DOHH2 (cell line): ENCODE results near the gene LENG9.
"Not testable (repeated sequence)": the region's sequence is repeated elsewhere in the genome, so short reads cannot be mapped to it uniquely, and the experiment has no call there.

ENCODE experiments used
- H3F3A ChIP-seq: fragments of 200-600 bp; sonication (generic), shearing (Covaris generic); 2 replicates; pipeline ENCODE4 v1.6.0; 2016; ENCODE audit warnings: antibody characterized with exemption, mild to moderate bottlenecking; ENCODE audit not compliant: control insufficient read depth, insufficient read depth
- H3K27ac ChIP-seq: fragments of 200-600 bp; sonication (generic); 2 replicates; pipeline ENCODE4 v1.5.1; 2014; ENCODE audit warnings: low read depth, mild to moderate bottlenecking, low read length, moderate library complexity
- H3K27me3 ChIP-seq: fragments of 200-600 bp; sonication (generic); 2 replicates; pipeline ENCODE4 v1.6.1; 2014; ENCODE audit warnings: mild to moderate bottlenecking, low read length, mixed read lengths; ENCODE audit not compliant: control insufficient read depth
- H3K36me3 ChIP-seq: fragments of 200-600 bp; sonication (generic); 2 replicates; pipeline ENCODE4 v1.6.1; 2014; ENCODE audit warnings: mild to moderate bottlenecking, low read length, moderate library complexity, mixed read lengths; ENCODE audit not compliant: control insufficient read depth
- H3K4me1 ChIP-seq: fragments of 200-600 bp; sonication (generic); 2 replicates; pipeline ENCODE4 v1.6.1; 2014; ENCODE audit warnings: mild to moderate bottlenecking, low read length, mixed read lengths; ENCODE audit not compliant: control insufficient read depth
- H3K4me2 ChIP-seq: fragments of 200-600 bp; sonication (generic); 2 replicates; pipeline ENCODE4 v1.6.0; 2014; ENCODE audit warnings: mild to moderate bottlenecking, low read length, moderate library complexity
- H3K4me3 ChIP-seq: fragments of 200-600 bp; sonication (generic); 2 replicates; pipeline ENCODE4 v1.5.1; 2014; ENCODE audit warnings: mild to moderate bottlenecking, low read length, mixed read lengths
- H3K79me2 ChIP-seq: fragments of 200-600 bp; sonication (generic); 2 replicates; pipeline ENCODE4 v1.6.1; 2014; ENCODE audit warnings: mild to moderate bottlenecking, low read length, mixed read lengths; ENCODE audit not compliant: control insufficient read depth
- H3K9me2 ChIP-seq: fragments of 200-600 bp; sonication (generic); replicated peaks from 2 replicates; pipeline ENCODE4 v1.6.1; 2014; ENCODE audit warnings: mild to moderate bottlenecking, low read length, mixed read lengths; ENCODE audit not compliant: control insufficient read depth
- H3K9me3 ChIP-seq: fragments of 200-600 bp; sonication (generic); 2 replicates; pipeline ENCODE4 v1.6.1; 2014; ENCODE audit warnings: antibody characterized with exemption, low read length, mixed read lengths; ENCODE audit not compliant: control insufficient read depth, insufficient read depth
- H4K20me1 ChIP-seq: fragments of 200-600 bp; sonication (generic); 2 replicates; pipeline ENCODE4 v1.6.0; 2014; ENCODE audit warnings: low read depth, mild to moderate bottlenecking, antibody characterized with exemption, low read length, moderate library complexity; ENCODE audit not compliant: control insufficient read depth, insufficient read depth
- EZH2phosphoT487 ChIP-seq: fragments of 200-600 bp; sonication (generic); IDR thresholded peaks from 2 replicates; pipeline ENCODE4 v1.6.1; 2017; ENCODE audit warnings: borderline replicate concordance, mild to moderate bottlenecking, antibody characterized with exemption, low read length, moderate library complexity, mixed read lengths
- TF ChIP-seq, protein P1 (sequence below): fragments of 200-600 bp; sonication (generic); IDR thresholded peaks from one replicate; pipeline ENCODE4 v1.5.1; 2014; ENCODE audit warnings: antibody characterized with exemption, mild to moderate bottlenecking, low read depth, low read length; ENCODE audit not compliant: poor library complexity, severe bottlenecking

LENG9 gene

DNA sequence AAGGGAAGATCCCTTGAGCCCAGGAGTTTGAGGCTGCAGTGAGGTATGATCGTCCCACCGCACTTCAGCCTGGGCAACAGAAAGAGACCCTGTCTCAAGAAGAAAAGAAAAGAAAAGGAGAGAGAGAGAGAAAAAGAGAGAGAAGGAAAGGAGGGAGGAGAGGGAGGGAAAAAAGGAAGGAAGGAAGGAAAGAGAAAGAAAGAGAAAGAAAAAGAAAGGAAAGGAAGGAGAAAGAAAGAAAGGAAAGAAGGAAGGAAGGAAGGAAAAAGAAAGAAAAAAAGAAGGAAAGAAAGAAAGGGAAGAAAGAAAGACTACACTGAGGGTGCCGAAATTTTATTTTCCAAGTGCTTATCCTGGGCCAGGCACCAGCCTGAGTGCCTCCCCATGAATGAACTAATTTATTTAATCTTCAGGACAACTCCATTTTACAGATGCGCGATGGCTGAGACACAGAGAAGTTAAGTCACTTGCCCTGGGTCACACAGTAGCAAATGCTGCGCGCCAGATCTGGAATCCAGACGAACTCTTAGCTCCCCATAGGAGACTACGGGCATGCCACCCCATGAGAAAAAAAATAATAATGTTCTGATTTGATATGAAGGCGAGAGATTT, 6.8 kb upstream of the LENG9 start:
- Histone ChIP-seq H3K79me2 (no peaks in the 10 kb centered on the region), H3K27ac (no peak overlapping the region), H3K4me1 (peaks cover 6% of the 10 kb centered on the region), H3K4me3 (no peak overlapping the region), H3K9me3 (no peaks in the 10 kb centered on the region), H3K4me2 (no peak overlapping the region), H3K27me3 (peaks cover 30% of the 10 kb centered on the region), H3F3A (no peaks in the 10 kb centered on the region), H3K9me2 (no peaks in the 10 kb centered on the region), H3K36me3 (no peaks in the 10 kb centered on the region), H4K20me1 (no peaks in the 10 kb centered on the region)
- TF ChIP-seq, protein P1, sequence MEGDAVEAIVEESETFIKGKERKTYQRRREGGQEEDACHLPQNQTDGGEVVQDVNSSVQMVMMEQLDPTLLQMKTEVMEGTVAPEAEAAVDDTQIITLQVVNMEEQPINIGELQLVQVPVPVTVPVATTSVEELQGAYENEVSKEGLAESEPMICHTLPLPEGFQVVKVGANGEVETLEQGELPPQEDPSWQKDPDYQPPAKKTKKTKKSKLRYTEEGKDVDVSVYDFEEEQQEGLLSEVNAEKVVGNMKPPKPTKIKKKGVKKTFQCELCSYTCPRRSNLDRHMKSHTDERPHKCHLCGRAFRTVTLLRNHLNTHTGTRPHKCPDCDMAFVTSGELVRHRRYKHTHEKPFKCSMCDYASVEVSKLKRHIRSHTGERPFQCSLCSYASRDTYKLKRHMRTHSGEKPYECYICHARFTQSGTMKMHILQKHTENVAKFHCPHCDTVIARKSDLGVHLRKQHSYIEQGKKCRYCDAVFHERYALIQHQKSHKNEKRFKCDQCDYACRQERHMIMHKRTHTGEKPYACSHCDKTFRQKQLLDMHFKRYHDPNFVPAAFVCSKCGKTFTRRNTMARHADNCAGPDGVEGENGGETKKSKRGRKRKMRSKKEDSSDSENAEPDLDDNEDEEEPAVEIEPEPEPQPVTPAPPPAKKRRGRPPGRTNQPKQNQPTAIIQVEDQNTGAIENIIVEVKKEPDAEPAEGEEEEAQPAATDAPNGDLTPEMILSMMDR = no peak
- no peak for TF ChIP-seq EZH2phosphoT487

GRCh38 chr19:54469496-54469934, 5.9 kb upstream of the LENG9 start:
- Histone ChIP-seq H3K4me3 (no peak overlapping the region), H3K9me3 (no peaks in the 10 kb centered on the region), H3K4me1 (peaks cover 9% of the 10 kb centered on the region), H3K79me2 (no peaks in the 10 kb centered on the region), H3K27ac (no peak overlapping the region), H3K9me2 (no peaks in the 10 kb centered on the region), H3K4me2 (no peak overlapping the region), H3F3A (0 out of 2 replicates have a peak, but pooled peaks cover under 1% of the 10 kb centered on the region), H3K36me3 (no peaks in the 10 kb centered on the region), H4K20me1 (no peaks in the 10 kb centered on the region), H3K27me3 (peaks cover 30% of the 10 kb centered on the region)
- TF ChIP-seq, protein P1 = no peak
- TF ChIP-seq EZH2phosphoT487 = no peak

GRCh38 chr19:54466110-54466480, 2.5 kb upstream of the LENG9 start:
- peaks cover 13% of the 10 kb centered on the region for H3K79me2 ChIP-seq
- H3F3A ChIP-seq, H4K20me1 ChIP-seq, H3K9me3 ChIP-seq, H3K9me2 ChIP-seq, H3K27ac ChIP-seq, H3K4me2 ChIP-seq, H3K4me3 ChIP-seq: not testable (repeated sequence)
- H3K4me1 ChIP-seq = peaks cover 30% of the 10 kb centered on the region
- H3K36me3 ChIP-seq = peaks cover 13% of the 10 kb centered on the region
- peaks cover 18% of the 10 kb centered on the region for H3K27me3 ChIP-seq

DNA sequence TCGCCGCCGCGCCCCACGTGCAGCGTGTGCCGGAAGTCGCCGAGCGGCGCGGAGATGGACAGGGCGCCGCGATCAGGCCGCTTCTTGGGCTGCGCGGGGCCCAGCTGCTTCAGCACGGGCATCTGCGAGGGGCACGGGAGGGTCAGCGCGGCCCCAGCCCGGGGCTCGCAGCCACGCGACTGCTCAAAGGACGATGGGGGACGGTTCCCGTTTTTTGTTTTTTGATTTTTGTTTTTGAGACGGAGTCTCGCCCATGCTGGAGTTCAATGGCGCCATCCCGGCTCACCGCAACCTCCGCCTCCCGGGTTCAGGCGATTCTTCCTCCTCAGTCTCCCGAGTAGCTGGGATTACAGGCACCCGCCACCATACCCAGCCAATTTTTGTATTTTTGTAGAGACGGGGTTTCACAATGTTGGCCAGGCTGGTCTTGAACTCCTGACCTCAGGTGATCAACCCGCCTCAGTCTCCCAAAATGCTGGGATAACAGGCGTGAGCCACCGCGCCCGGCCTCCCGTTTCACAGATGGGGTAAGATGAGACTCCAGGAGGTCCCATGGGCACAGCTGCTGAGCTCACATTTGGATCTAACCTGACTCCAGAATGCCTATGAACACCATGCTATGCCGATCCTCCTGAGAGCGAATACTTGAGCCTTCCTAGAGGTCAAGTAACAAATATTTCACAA, 2.0 kb upstream of the LENG9 start:
- no peaks in the 10 kb centered on the region for H3K9me2 ChIP-seq
- peaks cover 6% of the 10 kb centered on the region; the same call in 1 of the 2 replicates for H3F3A ChIP-seq
- no peaks in the 10 kb centered on the region for H4K20me1 ChIP-seq
- peaks cover 18% of the 10 kb centered on the region for H3K36me3 ChIP-seq
- TF ChIP-seq, protein P1 = no peak
- no peak for TF ChIP-seq EZH2phosphoT487
- H3K27me3 ChIP-seq = peaks cover 13% of the 10 kb centered on the region
- H3K27ac ChIP-seq = no peak overlapping the region
- peaks cover 30% of the 10 kb centered on the region for H3K4me1 ChIP-seq
- H3K79me2 ChIP-seq = peaks cover 13% of the 10 kb centered on the region
- H3K9me3 ChIP-seq = no peaks in the 10 kb centered on the region
- H3K4me3 ChIP-seq = no peak overlapping the region
- H3K4me2 ChIP-seq = no peak overlapping the region
